ENCODE measurements around the gene LXN.
"Not testable (repeated sequence)": the region's sequence is repeated elsewhere in the genome, so short reads cannot be mapped to it uniquely, and the experiment has no call there.

LXN gene

DNA sequence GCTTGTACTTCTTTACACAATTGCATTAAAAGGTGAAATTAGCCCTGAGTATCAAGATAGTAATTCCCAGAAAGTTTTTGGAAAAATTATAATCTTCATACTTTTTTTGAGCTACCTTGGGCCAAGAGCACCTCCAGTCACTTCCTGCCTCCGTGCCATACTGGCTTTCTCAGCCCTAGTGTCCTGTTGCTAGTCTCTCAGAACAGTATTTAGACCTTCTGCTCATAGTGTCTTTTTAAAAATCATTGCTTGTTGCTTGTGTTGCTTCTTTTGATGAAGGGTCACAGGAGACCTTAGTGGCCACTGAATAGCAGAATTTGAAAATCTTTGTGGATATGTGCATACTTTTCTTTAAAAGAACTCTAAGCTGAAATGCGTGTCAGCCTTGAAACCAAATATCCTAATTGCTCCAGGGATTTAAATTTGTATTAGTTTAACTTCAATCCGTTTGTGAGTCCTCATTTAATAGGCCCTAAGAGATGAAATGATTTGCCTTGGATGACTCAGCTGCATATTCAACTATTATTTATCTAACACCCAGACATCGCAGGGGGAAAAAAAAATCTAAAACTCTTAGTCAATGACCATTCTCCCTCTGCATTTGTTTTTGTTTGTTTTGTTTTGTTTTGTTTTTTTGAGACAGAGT is 29.1 kb upstream of the LXN start:
- Mint-ChIP-seq H3K4me1 (no peaks in the 10 kb centered on the region), H3K27ac (no peak overlapping the region), H3K36me3 (ENCODE audit: low read depth) (peaks cover 12% of the 10 kb centered on the region), H3K9me3 (no peaks in the 10 kb centered on the region), H3K4me3 (no peak overlapping the region), H3K27me3 (ENCODE audit: low read depth, poor library complexity) (no peaks in the 10 kb centered on the region)
- TF ChIP-seq, protein P1, sequence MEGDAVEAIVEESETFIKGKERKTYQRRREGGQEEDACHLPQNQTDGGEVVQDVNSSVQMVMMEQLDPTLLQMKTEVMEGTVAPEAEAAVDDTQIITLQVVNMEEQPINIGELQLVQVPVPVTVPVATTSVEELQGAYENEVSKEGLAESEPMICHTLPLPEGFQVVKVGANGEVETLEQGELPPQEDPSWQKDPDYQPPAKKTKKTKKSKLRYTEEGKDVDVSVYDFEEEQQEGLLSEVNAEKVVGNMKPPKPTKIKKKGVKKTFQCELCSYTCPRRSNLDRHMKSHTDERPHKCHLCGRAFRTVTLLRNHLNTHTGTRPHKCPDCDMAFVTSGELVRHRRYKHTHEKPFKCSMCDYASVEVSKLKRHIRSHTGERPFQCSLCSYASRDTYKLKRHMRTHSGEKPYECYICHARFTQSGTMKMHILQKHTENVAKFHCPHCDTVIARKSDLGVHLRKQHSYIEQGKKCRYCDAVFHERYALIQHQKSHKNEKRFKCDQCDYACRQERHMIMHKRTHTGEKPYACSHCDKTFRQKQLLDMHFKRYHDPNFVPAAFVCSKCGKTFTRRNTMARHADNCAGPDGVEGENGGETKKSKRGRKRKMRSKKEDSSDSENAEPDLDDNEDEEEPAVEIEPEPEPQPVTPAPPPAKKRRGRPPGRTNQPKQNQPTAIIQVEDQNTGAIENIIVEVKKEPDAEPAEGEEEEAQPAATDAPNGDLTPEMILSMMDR (IDR thresholded peaks at IDR 0.05), result no peak
- DNase-seq, result no peak

DNA sequence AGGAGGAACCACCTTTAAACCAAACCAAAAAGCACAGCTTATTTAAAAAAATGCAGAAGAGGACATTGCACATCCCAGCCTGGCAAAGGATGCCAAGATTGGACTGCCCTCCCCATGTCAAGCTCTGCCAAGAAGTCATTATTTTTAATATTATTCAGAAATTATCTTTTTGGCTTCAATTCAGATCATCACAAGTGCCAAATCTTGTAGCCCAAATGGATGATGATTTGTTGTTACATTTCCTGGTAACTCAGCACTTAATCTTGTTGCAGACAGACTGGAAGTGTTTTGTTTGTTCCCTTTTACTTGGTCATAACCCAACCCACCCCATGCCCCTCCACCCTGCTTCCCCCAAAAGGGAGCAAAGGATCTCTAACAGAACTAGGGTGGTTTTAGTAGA is 28.1 kb upstream of the LXN start:
- Mint-ChIP-seq H3K36me3 (ENCODE audit: low read depth) (peaks cover 9% of the 10 kb centered on the region), H3K27ac (no peak overlapping the region), H3K4me3 (no peak overlapping the region), H3K4me1 (no peaks in the 10 kb centered on the region), H3K27me3 (ENCODE audit: low read depth, poor library complexity) (no peaks in the 10 kb centered on the region), H3K9me3 (no peaks in the 10 kb centered on the region)
- DNase-seq, result no peak
- TF ChIP-seq, protein P1 (IDR thresholded peaks at IDR 0.05), result no peak

DNA sequence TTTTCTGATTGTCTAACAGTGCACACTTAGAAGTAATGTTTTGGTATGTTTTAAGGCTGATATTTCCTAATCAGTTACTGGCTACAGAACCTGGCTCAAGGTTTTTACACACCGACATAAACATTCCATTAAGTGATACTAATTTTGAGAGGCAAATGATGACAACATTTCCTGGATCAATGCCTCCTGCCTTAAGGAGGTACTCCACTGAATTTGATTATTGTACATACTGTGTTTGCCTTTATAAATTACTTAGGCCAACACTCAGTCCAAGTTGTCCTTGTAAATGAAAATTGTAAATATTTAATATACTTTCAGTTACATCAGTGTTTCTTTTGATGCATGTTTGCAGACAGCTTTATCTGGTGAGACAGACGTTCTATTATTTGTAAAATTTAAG is 24.2 kb upstream of the LXN start:
- TF ChIP-seq, protein P1 (IDR thresholded peaks at IDR 0.05), result no peak
- H3K27ac Mint-ChIP-seq, result no peak overlapping the region
- no peak overlapping the region for H3K4me3 Mint-ChIP-seq
- H3K27me3 Mint-ChIP-seq (ENCODE audit: low read depth, poor library complexity), result no peaks in the 10 kb centered on the region
- H3K36me3 Mint-ChIP-seq (ENCODE audit: low read depth), result peaks cover 40% of the 10 kb centered on the region
- DNase-seq, result no peak
- no peaks in the 10 kb centered on the region for H3K9me3 Mint-ChIP-seq
- H3K4me1 Mint-ChIP-seq, result no peaks in the 10 kb centered on the region

DNA sequence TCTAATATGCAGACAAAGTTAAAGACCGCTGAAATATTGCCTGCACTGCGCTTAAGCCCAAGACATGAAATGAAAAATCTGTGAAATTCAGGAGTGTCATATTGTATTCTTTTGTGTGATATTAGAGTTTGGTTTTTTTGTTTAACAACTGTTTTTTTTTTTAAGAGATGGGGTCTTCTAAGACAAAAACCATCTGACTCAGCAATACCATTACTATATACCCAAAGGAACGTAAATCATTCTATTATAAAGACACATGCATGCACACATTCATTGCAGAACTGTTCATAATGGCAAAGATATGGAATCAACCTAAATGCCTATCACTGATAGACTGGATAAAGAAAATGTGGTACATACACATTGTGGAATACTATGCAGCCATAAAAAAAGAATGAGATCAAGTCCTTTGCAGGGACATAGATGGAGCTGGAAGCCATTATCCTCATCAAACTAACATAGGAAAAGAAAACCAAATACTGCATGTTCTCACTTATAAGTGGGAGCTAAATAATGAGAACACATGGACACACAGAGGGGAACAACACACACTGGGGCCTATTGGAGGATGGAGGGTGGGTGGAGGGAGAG is 21.5 kb upstream of the LXN start:
- peaks cover 52% of the 10 kb centered on the region for H3K36me3 Mint-ChIP-seq (ENCODE audit: low read depth)
- not testable (repeated sequence) for H3K4me3 Mint-ChIP-seq; H3K27me3 Mint-ChIP-seq (ENCODE audit: low read depth, poor library complexity); H3K9me3 Mint-ChIP-seq; H3K4me1 Mint-ChIP-seq; DNase-seq; H3K27ac Mint-ChIP-seq

DNA sequence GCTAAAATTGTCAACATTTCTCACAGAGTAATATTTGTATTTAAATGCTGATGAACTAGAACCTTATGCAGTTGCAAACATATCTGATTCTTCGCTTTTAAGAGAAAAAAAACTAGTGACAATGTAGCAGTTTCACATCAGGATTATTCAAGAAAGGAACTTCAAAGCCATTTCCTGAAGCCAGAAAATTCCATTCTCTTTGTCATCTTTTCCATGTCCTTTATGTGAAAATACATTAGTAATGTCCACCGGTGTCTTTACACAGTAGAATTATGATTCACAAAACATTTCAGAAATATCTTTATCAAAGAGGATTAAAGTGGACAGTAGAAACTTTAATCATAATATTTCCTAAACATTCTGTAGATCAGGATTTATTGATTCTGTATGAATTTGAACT is 12.7 kb upstream of the LXN start:
- H3K27ac Mint-ChIP-seq, result no peak overlapping the region
- peaks cover 4% of the 10 kb centered on the region for H3K36me3 Mint-ChIP-seq (ENCODE audit: low read depth)
- no peaks in the 10 kb centered on the region for H3K4me1 Mint-ChIP-seq
- no peak for DNase-seq
- no peak overlapping the region for H3K4me3 Mint-ChIP-seq
- TF ChIP-seq, protein P1 (IDR thresholded peaks at IDR 0.05), result no peak
- no peaks in the 10 kb centered on the region for H3K27me3 Mint-ChIP-seq (ENCODE audit: low read depth, poor library complexity)
- H3K9me3 Mint-ChIP-seq, result no peaks in the 10 kb centered on the region

DNA sequence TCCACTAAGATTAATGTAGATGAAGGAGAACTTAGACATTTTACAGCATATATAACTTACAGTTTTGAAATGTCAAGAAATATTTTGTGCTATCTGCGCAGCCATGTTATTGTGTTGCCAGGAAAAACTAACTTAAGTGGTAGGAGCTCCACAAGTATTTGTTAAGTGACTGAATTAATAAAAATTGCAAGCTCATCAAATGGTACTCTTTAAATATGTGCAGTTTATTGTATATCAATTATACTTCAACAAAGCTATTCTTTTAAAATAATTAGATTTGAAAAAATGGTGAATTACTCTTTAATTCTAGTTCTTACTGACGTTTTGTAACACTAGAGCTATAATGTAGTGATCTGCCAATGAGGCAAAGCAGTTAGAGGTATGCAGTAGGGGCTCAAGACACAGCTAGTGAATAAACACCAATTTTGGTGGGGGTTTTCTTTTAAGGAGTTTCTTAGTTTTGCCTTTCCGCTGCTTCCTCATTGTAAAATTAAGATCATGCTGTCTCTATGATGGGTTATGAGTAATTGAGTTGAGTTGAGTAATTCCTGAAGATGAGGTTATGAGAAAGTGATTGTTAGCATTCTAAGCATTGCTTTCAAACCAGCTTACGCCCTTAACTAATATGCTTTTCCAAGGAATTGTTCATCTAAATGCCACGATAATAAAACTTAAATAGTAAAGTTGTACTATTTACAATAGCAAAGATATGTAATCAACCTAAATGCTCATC is 10.9 kb upstream of the LXN start:
- TF ChIP-seq, protein P1 (IDR thresholded peaks at IDR 0.05), result no peak
- Mint-ChIP-seq H3K36me3 (ENCODE audit: low read depth) (peaks cover under 1% of the 10 kb centered on the region), H3K9me3 (no peaks in the 10 kb centered on the region), H3K4me3 (no peak overlapping the region), H3K27ac (no peak overlapping the region), H3K4me1 (no peaks in the 10 kb centered on the region), H3K27me3 (ENCODE audit: low read depth, poor library complexity) (no peaks in the 10 kb centered on the region)
- DNase-seq, result no peak

All from nephron progenitor cell (in vitro differentiated cells).